ENCODE data around the gene TRAPPC8. TPM values are rescaled to one million over a fixed set of nuclear protein-coding genes. Genes with fewer than 3 reads are reported as not detected.

TRAPPC8 gene
- total and polyA plus RNA-seq, 2 experiments from 2014 or later: 27.2 to 66.2 TPM

DNA sequence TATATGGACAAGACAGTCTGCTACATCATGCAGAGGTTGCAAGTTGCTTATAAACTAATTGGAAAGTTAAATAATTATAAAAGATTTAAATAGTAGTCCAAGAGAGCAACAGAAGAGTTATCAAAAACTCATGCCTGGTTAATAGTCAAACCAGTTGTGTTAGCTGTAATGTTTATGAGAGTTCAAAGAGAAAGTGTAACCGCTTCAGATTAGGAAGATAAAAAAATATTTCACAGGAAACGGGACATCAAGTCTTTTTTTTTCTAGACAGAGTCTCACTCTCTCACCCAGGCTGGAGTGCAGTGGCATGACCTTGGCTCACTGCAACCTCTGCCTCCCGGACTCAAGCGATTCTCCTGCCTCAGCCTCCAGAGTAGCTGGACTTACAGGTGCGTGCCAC, 41.0 kb upstream of the TRAPPC8 start:
- Mint-ChIP-seq H3K27me3 (ENCODE audit: insufficient read depth, low read depth, poor library complexity) (peaks cover under 1% of the 10 kb centered on the region), H3K4me3 (no peak overlapping the region)
- H3F3A ChIP-seq (replicated peaks; ENCODE audit: low read depth): no peaks in the 10 kb centered on the region

GRCh38 chr18:31983020-31983419, 40.1 kb upstream of the TRAPPC8 start:
- Histone ChIP-seq H3K79me2 (replicated peaks; ENCODE audit: insufficient read depth) (no peaks in the 10 kb centered on the region), H3K4me2 (no peak overlapping the region), H3K4me1 (ENCODE audit: insufficient read depth) (no peaks in the 10 kb centered on the region), H3F3A (replicated peaks; ENCODE audit: low read depth) (no peaks in the 10 kb centered on the region), H3K9me2 (ENCODE audit: insufficient read depth) (peaks cover 17% of the 10 kb centered on the region), H3K27me3 (ENCODE audit: insufficient read depth) (no peaks in the 10 kb centered on the region), H2AFZ (peak overlapping the region; percentile 80), H3K4me3 (no peak overlapping the region), H3K36me3 (ENCODE audit: insufficient read depth) (no peaks in the 10 kb centered on the region; the same call in 1 of the 2 replicates), H3K27ac (ENCODE audit: low read depth) (no peak overlapping the region), H4K20me1 (replicated peaks; ENCODE audit: insufficient read depth) (no peaks in the 10 kb centered on the region)
- Mint-ChIP-seq H3K4me1 (no peaks in the 10 kb centered on the region), H3K27ac (no peak overlapping the region), H3K4me3 (no peak overlapping the region), H3K27me3 (ENCODE audit: insufficient read depth, low read depth, poor library complexity) (peaks cover 5% of the 10 kb centered on the region), H3K36me3 (ENCODE audit: low read depth) (peaks cover 15% of the 10 kb centered on the region; the same call in 2 of the 3 replicates), H3K9me3 (peaks cover 28% of the 10 kb centered on the region)
- TF ChIP-seq ETS1 (IDR thresholded peaks at IDR 0.05): no peak
- DNase-seq (ENCODE audit: low spot score) (no peak), ATAC-seq (no peak)

More for the DNA sequence above, 41.0 kb upstream of the TRAPPC8 start:
- ATAC-seq (no peak), DNase-seq (ENCODE audit: low spot score) (no peak)
- H3K27ac Mint-ChIP-seq: no peak overlapping the region
- H3K9me3 Mint-ChIP-seq: peaks cover 18% of the 10 kb centered on the region
- H3K27ac ChIP-seq (ENCODE audit: low read depth): no peak overlapping the region
- peaks cover 5% of the 10 kb centered on the region; the same call in 2 of the 3 replicates for H3K36me3 Mint-ChIP-seq (ENCODE audit: low read depth)
- H3K4me1 ChIP-seq (ENCODE audit: insufficient read depth): no peaks in the 10 kb centered on the region
- H3K79me2 ChIP-seq (replicated peaks; ENCODE audit: insufficient read depth): no peaks in the 10 kb centered on the region
- no peaks in the 10 kb centered on the region for H3K4me1 Mint-ChIP-seq
- no peaks in the 10 kb centered on the region for H3K27me3 ChIP-seq (ENCODE audit: insufficient read depth)
- no peaks in the 10 kb centered on the region for H3K36me3 ChIP-seq (ENCODE audit: insufficient read depth)
- H3K9me2 ChIP-seq (ENCODE audit: insufficient read depth): peaks cover 17% of the 10 kb centered on the region
- H2AFZ ChIP-seq: 0 out of 2 replicates have a peak overlapping the region, but pooled peaks have one; percentile 80
- TF ChIP-seq CREB1 (CRISPR knock-in tag; IDR thresholded peaks at IDR 0.05; ENCODE audit: low read depth): no peak
- no peak for TF ChIP-seq ETS1 (IDR thresholded peaks at IDR 0.05)
- H3K4me2 ChIP-seq: no peak overlapping the region
- H3K4me3 ChIP-seq: no peak overlapping the region
- H4K20me1 ChIP-seq (replicated peaks; ENCODE audit: insufficient read depth): no peaks in the 10 kb centered on the region

GRCh38 chr18:31980863-31981262, 37.9 kb upstream of the TRAPPC8 start:
- Histone ChIP-seq H2AFZ (no peak overlapping the region), H3K4me2 (no peak overlapping the region), H3K9me2 (ENCODE audit: insufficient read depth) (peaks cover 17% of the 10 kb centered on the region), H3K4me3 (no peak overlapping the region), H3K4me1 (ENCODE audit: insufficient read depth) (no peaks in the 10 kb centered on the region), H3K27ac (ENCODE audit: low read depth) (no peak overlapping the region), H3K36me3 (ENCODE audit: insufficient read depth) (no peaks in the 10 kb centered on the region; the same call in 1 of the 2 replicates), H3F3A (replicated peaks; ENCODE audit: low read depth) (no peaks in the 10 kb centered on the region), H3K27me3 (ENCODE audit: insufficient read depth) (no peaks in the 10 kb centered on the region), H3K79me2 (replicated peaks; ENCODE audit: insufficient read depth) (no peaks in the 10 kb centered on the region), H4K20me1 (replicated peaks; ENCODE audit: insufficient read depth) (no peaks in the 10 kb centered on the region)
- peaks cover 5% of the 10 kb centered on the region for H3K27me3 Mint-ChIP-seq (ENCODE audit: insufficient read depth, low read depth, poor library complexity)
- ATAC-seq (no peak), DNase-seq (ENCODE audit: low spot score) (no peak)
- no peak overlapping the region for H3K4me3 Mint-ChIP-seq
- H3K36me3 Mint-ChIP-seq (ENCODE audit: low read depth): peaks cover 20% of the 10 kb centered on the region; the same call in 2 of the 3 replicates
- no peak overlapping the region for H3K27ac Mint-ChIP-seq
- peaks cover 40% of the 10 kb centered on the region for H3K9me3 Mint-ChIP-seq
- H3K4me1 Mint-ChIP-seq: no peaks in the 10 kb centered on the region
- TF ChIP-seq EZH2 (IDR thresholded peaks at IDR 0.05; ENCODE audit: low read depth, unreplicated experiment): no peak
- TF ChIP-seq JUNB (IDR thresholded peaks at IDR 0.05; ENCODE audit: unreplicated experiment): no peak
- no peak for TF ChIP-seq POLR2AphosphoS5 (IDR thresholded peaks at IDR 0.05; ENCODE audit: low read depth)
- TF ChIP-seq EZH2phosphoT487 (IDR thresholded peaks at IDR 0.05; ENCODE audit: unreplicated experiment): no peak
- TF ChIP-seq ZNF462 (CRISPR knock-in tag; IDR thresholded peaks at IDR 0.05): no peak
- no peak for TF ChIP-seq ZNF331 (CRISPR knock-in tag; IDR thresholded peaks at IDR 0.05; ENCODE audit: low read depth)
- no peak for TF ChIP-seq STAT1 (IDR thresholded peaks at IDR 0.05; ENCODE audit: unreplicated experiment)
